NT2/D1 (cell line): ENCODE results near the gene INSL4.

Experiments used
- SUZ12 ChIP-seq: IDR thresholded peaks from 2 replicates; pipeline ENCODE4 v1.6.1; 2011; ENCODE audit not compliant: insufficient read length, insufficient read depth; ENCODE audit errors: extremely low read depth
- ZNF274 ChIP-seq: IDR thresholded peaks from 2 replicates; pipeline ENCODE4 v1.6.1; 2011; ENCODE audit warnings: mild to moderate bottlenecking, low read depth, low read length

GRCh38 chr9:5193345-5193744 is 37.9 kb upstream of the INSL4 start:
- TF ChIP-seq SUZ12 (no peak), ZNF274 (no peak)
